ENCODE data around the gene MYCL.

Gene MYCL

DNA sequence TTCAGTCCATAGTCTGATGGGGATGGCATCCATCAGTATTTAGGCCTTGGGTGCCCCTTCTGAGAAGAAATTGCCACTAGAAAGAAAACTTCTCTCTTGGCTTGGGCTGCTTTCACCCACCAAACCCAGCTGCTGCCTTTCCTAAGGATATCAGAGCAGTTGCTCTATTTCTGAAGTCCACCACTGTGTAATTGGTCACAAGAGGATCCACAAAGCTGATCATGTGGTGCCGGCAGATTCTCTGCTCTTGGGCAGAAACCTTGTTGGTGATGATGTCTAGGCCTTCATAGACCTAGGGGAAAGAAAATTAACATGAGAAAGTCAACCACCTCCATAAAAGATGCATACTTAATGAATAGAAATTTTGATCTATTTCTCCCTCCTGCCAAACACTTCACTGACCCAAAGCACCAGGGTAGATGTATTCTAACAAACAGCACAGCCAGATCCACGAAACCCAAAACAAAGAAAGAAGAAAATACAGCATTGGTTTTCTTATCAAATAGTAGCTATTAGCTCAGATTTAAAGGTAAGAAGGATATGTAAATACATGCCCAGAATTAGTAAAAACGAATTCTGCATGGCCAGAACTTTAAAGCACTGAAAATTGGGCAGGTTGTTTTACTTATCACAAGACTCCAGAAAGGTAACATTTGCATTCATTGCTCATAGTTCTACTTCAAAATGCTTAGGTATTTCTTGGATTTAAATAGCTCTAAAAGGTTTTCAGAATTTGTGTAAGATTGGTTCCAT is 44.4 kb downstream of the MYCL start:
- DNase-seq, result no peak

DNA sequence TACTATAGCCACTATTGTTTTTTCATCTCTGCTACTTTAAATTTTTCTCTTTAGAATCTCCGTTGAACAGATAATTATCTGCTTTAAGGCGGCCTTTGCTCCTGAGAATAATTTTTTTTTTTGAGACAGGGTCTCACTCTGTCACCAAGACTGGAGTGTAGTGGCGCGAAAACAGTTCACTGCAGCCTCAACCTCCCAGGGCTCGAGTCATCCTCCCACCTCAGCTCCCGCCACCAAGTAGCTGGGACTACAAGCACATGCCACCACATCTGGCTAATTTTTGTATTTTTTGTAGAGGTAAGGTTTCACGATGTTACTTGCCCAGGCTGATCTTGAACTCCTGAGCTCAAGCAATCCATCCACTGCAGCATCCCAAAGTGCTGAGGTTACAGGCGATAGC is 47.0 kb downstream of the MYCL start:
- DNase-seq, result no peak

DNA sequence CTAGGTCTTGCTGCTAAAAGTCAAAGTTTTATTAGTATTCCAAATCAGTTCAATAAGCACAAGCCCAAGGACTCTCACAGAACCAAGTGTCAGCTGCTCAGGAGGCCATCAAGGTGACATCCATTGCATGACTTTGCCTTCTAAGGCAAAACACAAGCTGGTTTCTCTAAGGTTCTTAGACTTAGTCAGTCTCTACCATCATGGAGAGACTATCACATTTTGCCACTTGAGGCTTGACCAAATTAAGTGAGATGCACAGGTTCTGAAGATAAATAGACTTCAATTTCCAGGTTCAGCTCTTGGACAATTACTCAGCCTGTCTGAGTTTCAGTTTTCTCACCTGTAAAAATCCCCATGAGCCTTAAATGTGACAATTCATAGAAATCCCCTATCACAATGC is 47.4 kb downstream of the MYCL start:
- no peak for DNase-seq

DNA sequence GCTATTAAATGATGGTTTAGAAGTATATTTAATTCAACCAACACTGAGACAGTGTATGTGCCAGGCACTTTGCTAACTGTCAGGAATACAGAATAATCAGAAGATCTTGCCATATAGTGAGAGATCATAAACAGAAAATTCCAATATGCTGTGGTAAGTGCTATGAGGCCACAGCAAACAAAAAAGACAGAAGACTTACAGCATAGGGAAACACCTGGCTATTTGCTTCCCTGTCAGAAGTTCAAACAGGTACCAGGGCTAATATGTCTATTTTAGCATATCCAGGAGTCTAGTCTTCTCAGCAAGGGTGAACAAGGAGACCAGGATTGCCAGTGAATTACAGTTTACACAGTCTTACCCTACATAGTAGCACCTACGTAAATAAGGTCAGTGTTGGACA is 48.8 kb downstream of the MYCL start:
- DNase-seq, result no peak

DNA sequence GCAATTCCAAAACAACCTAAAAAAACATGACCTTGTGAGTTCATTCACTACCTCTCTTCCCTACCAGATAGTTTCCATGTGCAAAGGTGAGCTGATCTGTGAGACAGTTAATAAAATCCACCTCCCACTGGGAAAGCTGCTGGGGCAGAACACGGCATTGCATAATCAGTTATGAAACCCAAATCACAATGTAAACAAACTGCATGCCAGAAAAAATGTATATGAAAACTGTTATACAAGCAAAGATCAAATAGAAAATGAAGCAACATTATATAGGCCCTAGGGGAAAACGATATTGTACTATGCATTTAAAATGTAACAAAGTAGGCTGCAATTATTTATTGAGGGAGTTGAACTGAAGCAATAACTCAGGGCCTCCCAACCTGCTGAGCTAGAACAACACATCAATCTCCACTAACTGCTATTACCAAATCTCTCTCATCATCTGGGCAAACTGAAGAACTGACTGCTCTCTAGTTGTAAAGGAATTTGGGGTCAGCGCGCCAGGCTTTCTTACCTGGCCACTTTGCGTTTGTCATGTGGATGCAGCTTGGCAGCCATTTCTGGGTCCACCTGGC is 49.4 kb downstream of the MYCL start:
- DNase-seq, result no peak

DNA sequence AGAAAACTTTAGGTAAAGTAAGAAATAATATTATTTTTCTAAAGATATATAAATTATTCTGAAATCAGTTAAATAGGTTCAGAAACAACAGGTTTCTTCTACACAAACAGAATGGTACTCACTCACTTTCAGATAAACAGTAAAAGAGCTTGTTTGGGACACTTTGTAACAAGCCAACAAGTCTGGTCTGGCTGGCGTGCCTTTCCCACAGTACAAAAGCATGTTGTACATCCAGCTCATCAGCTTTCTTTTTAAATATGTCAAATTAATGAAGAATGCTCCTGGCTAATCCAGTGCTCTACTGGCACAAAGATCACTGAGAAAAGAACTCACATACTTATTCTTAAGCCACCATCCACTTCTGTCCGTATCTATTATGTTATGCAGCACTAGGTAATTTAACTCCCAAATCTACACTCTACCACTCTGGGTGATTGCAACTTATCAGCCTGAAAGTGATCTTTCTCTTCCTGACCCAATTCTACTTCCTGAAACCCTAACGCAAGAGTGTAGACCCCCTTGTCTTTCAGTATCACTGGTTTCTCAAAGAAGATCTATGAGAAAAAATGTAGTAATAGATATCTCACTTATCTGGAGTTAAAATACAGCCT is 51.0 kb downstream of the MYCL start:
- no peak for DNase-seq

DNA sequence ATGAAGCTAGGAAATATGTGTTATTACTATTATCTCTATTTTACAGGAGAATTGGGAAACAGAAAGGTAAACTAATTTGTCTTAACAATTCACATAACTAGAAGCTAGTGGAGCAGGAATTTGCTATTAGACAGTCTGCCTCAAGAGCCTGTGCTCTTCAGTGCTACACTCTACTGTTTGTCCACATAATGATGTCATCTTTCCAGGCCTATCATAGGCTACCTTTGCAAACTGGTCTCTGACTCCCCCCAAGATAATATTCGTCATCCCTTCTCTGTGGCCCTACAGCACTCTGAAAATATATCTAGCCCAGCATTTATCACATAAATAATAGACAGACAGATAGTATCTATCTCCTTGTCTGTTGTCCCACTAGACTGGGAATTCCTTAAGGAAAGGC is 52.5 kb downstream of the MYCL start:
- DNase-seq, result no peak

DNA sequence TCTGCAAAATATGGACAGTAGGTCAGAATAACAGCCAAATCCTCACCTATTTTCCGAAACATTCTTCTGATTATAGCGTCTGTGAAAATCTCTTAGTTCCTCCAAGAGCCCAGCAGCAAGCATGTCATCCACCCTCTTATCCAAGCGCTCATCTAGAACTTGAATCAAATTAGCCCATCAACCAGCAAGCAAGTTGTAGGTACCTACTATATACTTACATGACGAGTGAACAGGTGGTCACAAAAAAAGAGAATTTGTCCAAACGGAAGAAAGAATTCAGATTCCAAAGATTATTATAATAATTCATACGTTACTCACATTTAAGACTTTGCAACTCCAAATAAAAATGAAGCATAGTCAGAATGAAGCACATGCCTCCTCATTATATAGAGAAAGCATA is 53.8 kb downstream of the MYCL start:
- no peak for DNase-seq

DNA sequence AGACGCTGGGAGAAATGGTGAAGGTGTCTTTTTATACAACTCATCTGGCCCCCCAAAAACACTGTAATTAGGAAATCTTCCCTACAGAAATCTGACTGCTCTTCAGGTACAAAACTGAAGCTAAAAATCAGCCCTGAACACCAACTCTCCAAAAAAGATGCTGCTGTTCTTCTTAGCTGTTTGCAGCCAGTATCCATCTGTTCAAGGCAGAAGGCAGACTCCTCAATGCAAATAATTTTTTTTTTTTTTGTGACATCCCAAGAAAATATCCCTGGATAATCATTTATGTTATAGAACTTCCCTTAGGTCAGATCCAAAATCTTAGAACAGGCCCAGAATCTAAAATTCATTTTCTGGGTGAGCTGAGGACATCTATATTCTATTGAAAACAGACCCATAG is 54.9 kb downstream of the MYCL start:
- no peak for DNase-seq

DNA sequence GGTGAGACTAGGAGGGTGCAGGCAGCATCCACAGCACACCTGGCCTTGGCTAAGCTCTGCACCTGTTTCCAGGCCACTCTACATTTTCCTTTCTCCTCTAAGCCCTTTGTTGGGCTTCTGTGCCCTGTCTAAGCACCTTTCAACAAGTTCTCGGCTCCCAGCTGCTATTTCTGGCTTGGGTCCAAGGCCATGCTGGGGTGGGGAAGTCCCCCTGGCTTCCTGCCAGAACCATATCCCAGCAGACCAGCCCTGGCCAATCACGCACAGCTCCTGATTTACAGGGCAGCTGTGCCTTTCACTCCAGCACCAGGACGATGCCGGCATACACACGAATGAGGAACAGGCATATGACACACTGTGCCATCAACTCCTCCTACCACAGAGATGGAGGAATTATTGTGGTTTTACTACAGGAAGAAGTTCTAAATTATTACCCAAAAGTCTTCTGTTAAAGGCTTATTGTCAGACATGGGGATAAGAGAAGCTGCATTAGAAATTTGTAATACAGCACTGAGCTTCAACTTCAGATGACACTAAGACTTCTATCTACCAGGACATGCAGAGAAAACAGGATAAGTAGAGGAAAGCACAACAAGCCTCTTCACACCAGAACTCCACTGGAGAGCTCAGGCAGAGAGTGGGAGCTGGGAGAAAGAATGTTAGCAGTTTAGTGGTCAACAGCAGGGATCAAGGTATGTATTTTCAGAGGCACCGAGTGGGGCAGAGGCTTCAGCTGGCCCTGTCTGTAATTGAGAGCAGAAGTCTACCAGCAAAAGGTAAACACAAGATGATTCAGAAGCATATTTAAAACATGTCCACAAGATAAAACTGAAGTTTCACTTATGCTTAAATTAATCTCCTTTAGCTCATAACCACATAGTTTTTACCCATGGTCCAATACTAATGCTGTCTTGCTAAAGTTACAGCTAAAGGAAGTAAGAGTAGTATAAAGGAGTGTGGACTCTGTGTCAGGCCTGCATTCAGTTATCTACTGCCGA is 55.8 kb downstream of the MYCL start:
- DNase-seq, result peak in 54 of 58 donors; percentile 3 to 88 (median 54)
